Left lung (tissue), 10 donors: ENCODE data around the gene ANGEL2. TPM values are rescaled to one million over a fixed set of nuclear protein-coding genes. Genes with fewer than 3 reads are reported as not detected.
"Not testable (repeated sequence)": the region's sequence is repeated elsewhere in the genome, so short reads cannot be mapped to it uniquely, and the experiment has no call there.

Experiments used
- ATAC-seq: fragments of 200-7000 bp; cut with Tn5 transposase; one replicate; pipeline ENCODE4 v1.9.1; 2020; ENCODE audit warnings: moderate library complexity
- DNase-seq, 4 donors: peaks; one replicate each; pipeline ENCODE4 v3.0.0-alpha.2; 2013 to 2020
- H3K27ac ChIP-seq, 2 donors: fragments of 200-600 bp; sonication (generic) in 1 of 2; one replicate each; pipeline versions ENCODE4 v1.5.0 to v1.8.0; 2020 to 2021
- H3K27me3 ChIP-seq, 2 donors: fragments of 200-600 bp; sonication (generic) in 1 of 2; one replicate each; pipeline versions ENCODE4 v1.5.0 to v1.8.0; 2020 to 2021
- H3K36me3 ChIP-seq, 2 donors: fragments of 200-600 bp; sonication (generic) in 1 of 2; one replicate each; pipeline versions ENCODE4 v1.5.0 to v1.8.0; 2020 to 2021
- H3K4me1 ChIP-seq, 2 donors: fragments of 200-600 bp; one replicate each; pipeline ENCODE4 v1.8.0; 2021
- H3K4me3 ChIP-seq, 2 donors: fragments of 200-600 bp; sonication (generic) in 1 of 2; one replicate each; pipeline versions ENCODE4 v1.5.0 to v1.8.0; 2020 to 2021; ENCODE audit warnings: mild to moderate bottlenecking in 1 of 2
- H3K9me3 ChIP-seq, 2 donors: fragments of 200-600 bp; sonication (generic) in 1 of 2; one replicate each; pipeline versions ENCODE4 v1.5.0 to v1.8.0; 2020 to 2021
- intact Hi-C, 2 donors: fragments of 100-400 bp; cut with DNase I; formaldehyde crosslinking; loops; one replicate each; pipeline versions ENCODE4 v1.11.2 to v1.14.2; 2022
- polyA plus RNA-seq, 6 donors: library from polyadenylated mRNA; unstranded; fragments of 120-200 nt; gene quantifications; one replicate each; pipeline ENCODE4 v1.2.1, GENCODE V29; 2013; ENCODE audit not compliant: insufficient read length in 6 of 6
- total RNA-seq, 2 donors: library from RNA; stranded (reverse); fragmentation: NEBNext Ultra II Directional; extraction: Animal tissue kit (Norgen Biotek cat#: 25700); gene quantifications; one replicate each; pipeline ENCODE4 v1.2.1, GENCODE V29; 2021
- TF ChIP-seq, protein P1 (sequence below), 2 donors: fragments of 200-600 bp; sonication (generic) in 1 of 2; IDR thresholded peaks; one replicate each; pipeline versions ENCODE4 v1.5.0 to v1.8.0; 2021; ENCODE audit warnings: antibody characterized with exemption in 2 of 2
- donor health status: DM: no; HTN: yes; CAD: no.
- donor health status: DM: no; HTN: no; CAD: no.

ANGEL2 gene
- total and polyA plus RNA-seq, 8 donors: 24.0 to 56.9 (median 44.8) TPM

DNA sequence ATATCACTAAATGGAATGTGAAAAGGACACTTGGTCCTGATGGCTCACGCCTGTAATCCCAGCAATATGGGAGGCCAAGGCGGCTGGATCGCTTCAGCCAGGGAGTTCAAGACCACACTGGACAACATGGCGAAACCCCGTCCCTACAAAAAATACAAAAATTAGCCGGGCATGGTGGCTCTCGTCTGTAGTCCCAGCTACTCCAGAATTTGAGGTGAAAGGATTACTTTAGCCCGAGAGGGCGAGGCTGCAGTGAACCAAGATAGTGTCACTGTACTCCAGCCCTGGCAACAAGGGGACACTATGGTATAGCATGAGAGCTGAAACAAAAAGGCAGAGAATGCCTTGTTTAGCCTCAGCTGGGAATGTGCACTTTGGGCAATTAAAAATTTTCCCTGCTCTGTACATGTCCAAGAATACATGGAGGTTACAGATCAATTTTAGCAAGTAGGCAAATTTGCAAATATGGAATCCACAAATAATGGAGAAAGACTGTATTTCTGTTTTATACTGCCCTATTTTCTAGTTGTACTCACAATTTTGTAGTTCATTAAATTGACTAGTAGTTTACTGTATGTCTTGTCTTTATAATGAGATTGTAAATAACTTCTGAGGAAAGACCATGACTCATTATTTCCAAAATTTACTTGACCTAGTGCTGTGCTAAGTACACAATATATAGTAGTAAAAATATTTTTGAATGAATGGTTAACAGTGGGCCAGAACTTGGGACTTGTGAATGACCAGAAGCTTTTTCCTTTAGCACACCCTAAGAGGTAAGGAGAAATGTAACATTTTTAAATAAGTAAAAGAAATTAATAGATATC is 2.0 kb upstream of the ANGEL2 start:
- Histone ChIP-seq H3K4me1 (peaks cover 5 to 29% of the 10 kb centered on the region in 2 donors), H3K27me3 (no peaks in the 10 kb centered on the region), H3K27ac (no peak overlapping the region), H3K4me3 (no peak overlapping the region), H3K9me3 (no peaks in the 10 kb centered on the region), H3K36me3 (no peaks in the 10 kb centered on the region)
- intact Hi-C loops: no loop called here
- no peak for DNase-seq
- no peak for ATAC-seq
- TF ChIP-seq, protein P1, sequence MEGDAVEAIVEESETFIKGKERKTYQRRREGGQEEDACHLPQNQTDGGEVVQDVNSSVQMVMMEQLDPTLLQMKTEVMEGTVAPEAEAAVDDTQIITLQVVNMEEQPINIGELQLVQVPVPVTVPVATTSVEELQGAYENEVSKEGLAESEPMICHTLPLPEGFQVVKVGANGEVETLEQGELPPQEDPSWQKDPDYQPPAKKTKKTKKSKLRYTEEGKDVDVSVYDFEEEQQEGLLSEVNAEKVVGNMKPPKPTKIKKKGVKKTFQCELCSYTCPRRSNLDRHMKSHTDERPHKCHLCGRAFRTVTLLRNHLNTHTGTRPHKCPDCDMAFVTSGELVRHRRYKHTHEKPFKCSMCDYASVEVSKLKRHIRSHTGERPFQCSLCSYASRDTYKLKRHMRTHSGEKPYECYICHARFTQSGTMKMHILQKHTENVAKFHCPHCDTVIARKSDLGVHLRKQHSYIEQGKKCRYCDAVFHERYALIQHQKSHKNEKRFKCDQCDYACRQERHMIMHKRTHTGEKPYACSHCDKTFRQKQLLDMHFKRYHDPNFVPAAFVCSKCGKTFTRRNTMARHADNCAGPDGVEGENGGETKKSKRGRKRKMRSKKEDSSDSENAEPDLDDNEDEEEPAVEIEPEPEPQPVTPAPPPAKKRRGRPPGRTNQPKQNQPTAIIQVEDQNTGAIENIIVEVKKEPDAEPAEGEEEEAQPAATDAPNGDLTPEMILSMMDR (IDR thresholded peaks at IDR 0.05): no peak

- Histone ChIP-seq H3K36me3 (peaks cover 0 to 22% of the 10 kb centered on the region in 2 donors), H3K4me1 (peaks cover 5 to 30% of the 10 kb centered on the region in 2 donors), H3K4me3 (peak overlapping the region; percentile 85 to 91), H3K9me3 (no peaks in the 10 kb centered on the region), H3K27me3 (no peaks in the 10 kb centered on the region), H3K27ac (peak overlapping the region; percentile 88 to 95)
- TF ChIP-seq, protein P1 (IDR thresholded peaks at IDR 0.05): no peak
- DNase-seq: peak in 1 of 4 donors; percentile 9
- no peak for ATAC-seq
- intact Hi-C loops: no loop called here
Observed at GRCh38 chr1:213014642-213015041, 1.0 kb downstream of the ANGEL2 start.

DNA sequence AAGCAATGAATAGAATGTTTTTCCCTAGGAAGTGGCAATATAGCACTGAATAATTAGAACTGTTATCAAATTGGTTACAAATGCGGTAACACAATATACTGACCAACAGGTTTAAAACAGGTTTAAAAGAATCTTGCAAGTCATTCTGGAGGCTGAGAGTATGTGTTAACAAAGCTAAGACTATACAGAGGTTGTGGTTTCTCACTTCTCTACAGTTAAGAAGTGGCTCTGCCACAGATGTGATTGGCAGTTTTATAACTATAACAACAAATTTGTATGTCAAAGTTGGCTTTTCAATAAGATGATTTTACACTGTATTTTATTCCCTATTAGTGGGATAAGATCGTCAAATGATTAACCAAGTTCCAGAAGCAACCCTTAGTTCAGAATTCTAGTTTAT is 7.1 kb downstream of the ANGEL2 start:
- intact Hi-C loops: no loop called here
- H3K9me3 ChIP-seq: no peaks in the 10 kb centered on the region
- peaks cover 0 to 73% of the 10 kb centered on the region in 2 donors for H3K36me3 ChIP-seq

GRCh38 chr1:213003256-213003655 is 12.4 kb downstream of the ANGEL2 start:
- intact Hi-C loops: no loop called here
- H3K36me3 ChIP-seq: peaks cover 0 to 79% of the 10 kb centered on the region in 2 donors
- H3K4me3 ChIP-seq: no peak overlapping the region
- ATAC-seq: no peak
- H3K4me1 ChIP-seq: no peaks in the 10 kb centered on the region
- no peaks in the 10 kb centered on the region for H3K27me3 ChIP-seq
- TF ChIP-seq, protein P1 (IDR thresholded peaks at IDR 0.05): no peak
- H3K9me3 ChIP-seq: no peaks in the 10 kb centered on the region
- H3K27ac ChIP-seq: no peak overlapping the region
- DNase-seq: no peak

More for the DNA sequence above, 7.1 kb downstream of the ANGEL2 start:
- Histone ChIP-seq H3K27me3 (no peaks in the 10 kb centered on the region), H3K4me1 (peaks cover 0 to 9% of the 10 kb centered on the region in 2 donors), H3K27ac (no peak overlapping the region), H3K4me3 (no peak overlapping the region)
- DNase-seq (no peak), ATAC-seq (no peak)
- TF ChIP-seq, protein P1 (IDR thresholded peaks at IDR 0.05): no peak

GRCh38 chr1:212994926-212995325 is 20.7 kb downstream of the ANGEL2 start:
- peaks cover 0 to 82% of the 10 kb centered on the region in 2 donors for H3K36me3 ChIP-seq
- no peak overlapping the region for H3K4me3 ChIP-seq
- H3K9me3 ChIP-seq: no peaks in the 10 kb centered on the region
- ATAC-seq: no peak
- H3K4me1 ChIP-seq: no peaks in the 10 kb centered on the region
- DNase-seq: peak in 1 of 4 donors; percentile 5
- no peaks in the 10 kb centered on the region for H3K27me3 ChIP-seq
- intact Hi-C loops: no loop called here
- no peak overlapping the region for H3K27ac ChIP-seq
- TF ChIP-seq, protein P1 (IDR thresholded peaks at IDR 0.05): no peak

DNA sequence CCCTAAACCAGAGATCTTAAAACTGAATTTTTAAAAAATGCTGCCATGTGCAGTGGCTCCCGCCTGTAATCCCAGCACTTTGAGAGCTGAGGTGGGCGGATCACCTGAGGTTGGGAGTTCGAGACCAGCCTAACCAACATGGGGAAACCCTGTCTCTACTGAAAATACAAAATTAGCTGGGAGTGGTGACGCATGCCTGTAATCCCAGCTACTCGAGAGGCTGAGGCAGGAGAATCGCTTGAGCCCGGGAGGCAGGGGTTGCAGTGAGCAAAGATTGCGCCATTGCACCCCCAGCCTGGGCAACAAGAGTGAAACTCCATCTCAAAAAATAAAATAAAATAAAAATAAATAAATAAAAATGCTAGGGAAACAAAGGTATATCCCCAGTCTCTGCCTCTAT is 21.7 kb downstream of the ANGEL2 start:
- H3K27me3 ChIP-seq, H3K4me1 ChIP-seq, H3K27ac ChIP-seq, H3K9me3 ChIP-seq, DNase-seq, ATAC-seq, intact Hi-C loops, H3K4me3 ChIP-seq: not testable (repeated sequence)
- peaks cover 0 to 79% of the 10 kb centered on the region in 2 donors for H3K36me3 ChIP-seq
